Stimulated activated CD8-positive, alpha-beta memory T cell treated with anti-CD3 and anti-CD28 coated beads, Interleukin-2, amount 100 ng/mL, for 48 hours (primary cell): ENCODE measurements around the gene CEP164.
"Not testable (repeated sequence)": the region's sequence is repeated elsewhere in the genome, so short reads cannot be mapped to it uniquely, and the experiment has no call there.

Experiments used
- DNase-seq, 2 donors: peaks; one replicate each; pipeline ENCODE4 v3.0.0-alpha.2; 2020; ENCODE audit warnings: low read depth in 2 of 2

The CEP164 gene

DNA sequence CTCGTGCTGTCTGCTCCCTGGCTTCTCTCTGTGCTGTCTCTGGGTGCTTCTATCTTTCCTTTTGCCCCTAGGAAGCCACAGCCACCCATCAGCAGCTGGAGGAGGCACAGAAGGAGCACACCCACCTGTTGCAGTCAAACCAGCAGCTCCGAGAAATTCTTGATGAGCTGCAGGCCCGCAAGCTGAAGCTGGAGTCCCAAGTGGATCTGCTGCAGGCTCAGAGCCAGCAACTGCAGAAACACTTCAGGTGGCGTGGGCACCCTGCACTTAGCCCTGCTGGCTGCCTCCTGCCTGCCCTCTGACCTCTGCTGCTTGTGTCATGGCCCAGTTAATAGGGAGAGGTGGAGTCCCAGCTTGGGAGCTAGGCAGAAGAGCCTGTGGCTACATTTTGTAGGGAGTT, 67.8 kb downstream of the CEP164 start:
- no peak for DNase-seq

GRCh38 chr11:117396970-117397369, 69.3 kb downstream of the CEP164 start:
- DNase-seq, result no peak

DNA sequence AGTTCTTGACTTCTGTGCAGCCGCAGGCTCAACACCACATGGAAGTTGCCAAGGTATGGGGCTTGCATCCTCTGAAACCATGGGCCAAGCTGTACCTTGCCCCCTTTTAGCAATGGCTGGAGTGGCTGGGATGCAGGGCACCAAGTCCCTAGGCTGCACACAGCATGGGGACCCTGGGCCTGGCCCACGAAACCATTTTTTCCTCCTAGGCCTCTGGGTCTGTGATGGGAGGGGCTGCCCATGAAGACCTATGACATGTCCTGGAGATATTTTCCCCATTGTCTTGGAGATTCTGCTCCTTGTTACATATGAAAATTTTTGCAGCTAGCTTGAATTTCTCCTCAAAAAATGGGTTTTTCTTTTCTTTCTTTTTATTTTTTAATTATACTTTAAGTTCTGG, 71.0 kb downstream of the CEP164 start:
- DNase-seq, result not testable (repeated sequence)

GRCh38 chr11:117399100-117399840, 71.6 kb downstream of the CEP164 start:
- not testable (repeated sequence) for DNase-seq

DNA sequence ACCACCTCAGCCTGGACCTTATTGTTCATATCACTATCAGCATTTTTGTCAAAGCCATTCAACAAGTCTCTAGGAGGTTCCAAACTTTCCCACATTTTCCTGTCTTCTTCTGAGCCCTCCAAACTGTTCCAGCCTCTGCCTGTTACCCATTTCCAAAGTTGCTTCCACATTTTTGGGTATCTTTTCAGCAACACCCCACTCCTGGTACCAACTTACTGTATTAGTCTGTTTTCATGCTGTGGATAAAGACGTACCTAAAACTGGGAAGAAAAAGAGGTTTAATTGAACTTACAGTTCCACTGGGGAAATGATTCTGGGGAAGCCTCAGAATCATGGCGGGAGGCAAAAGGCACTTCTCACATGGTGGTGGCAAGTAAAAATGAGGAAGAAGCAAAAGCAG, 78.2 kb downstream of the CEP164 start:
- not testable (repeated sequence) for DNase-seq

GRCh38 chr11:117407016-117407415, 79.4 kb downstream of the CEP164 start:
- DNase-seq, result no peak

- no peak for DNase-seq
Observed at GRCh38 chr11:117408356-117408755, 80.7 kb downstream of the CEP164 start.

GRCh38 chr11:117409511-117409910, 81.9 kb downstream of the CEP164 start:
- DNase-seq, result no peak

- no peak for DNase-seq
Observed at GRCh38 chr11:117410238-117410637, 82.6 kb downstream of the CEP164 start.

DNA sequence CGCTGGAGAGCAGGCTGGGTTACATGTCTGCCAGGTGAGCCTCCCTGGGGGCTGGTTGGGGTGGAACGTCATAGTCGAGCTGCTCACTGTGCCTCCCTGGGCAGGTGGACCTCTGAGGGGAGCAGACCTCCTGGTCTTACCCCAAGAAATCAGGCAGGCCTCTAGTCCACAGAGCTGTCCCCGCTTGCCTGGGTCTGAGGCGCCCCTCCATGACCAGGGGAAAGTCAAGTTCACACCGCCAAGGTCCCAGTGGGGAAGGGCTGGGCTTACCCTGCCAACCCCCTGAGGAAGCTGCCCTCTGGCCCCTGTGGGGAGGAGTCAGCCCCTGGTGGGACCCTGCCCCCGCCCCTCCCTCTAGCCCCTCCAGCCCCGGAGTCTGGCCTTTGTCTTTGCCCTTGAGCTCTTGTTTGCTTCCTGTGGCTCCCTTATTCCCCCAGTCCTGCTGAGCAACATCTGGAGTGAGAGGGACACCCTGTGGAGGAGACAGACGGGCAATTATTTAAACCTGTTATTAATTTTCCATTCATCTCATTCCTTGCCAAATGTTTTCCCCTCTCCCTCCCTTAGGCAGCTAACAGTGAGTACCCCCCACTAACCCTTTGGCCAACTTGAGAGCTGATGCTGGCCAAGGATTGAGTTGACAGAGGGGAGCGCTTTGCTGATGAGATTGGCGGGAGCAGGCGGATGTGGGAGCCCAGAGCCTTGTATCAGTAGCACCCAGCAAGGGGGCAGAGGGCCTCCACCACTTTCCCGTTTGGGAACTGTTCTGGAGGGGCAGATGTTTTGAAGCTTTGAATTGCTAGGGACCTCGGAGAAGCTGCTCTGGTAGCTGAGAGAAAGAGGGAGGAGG, 83.4 kb downstream of the CEP164 start:
- no peak for DNase-seq

GRCh38 chr11:117411736-117412135, 84.1 kb downstream of the CEP164 start:
- DNase-seq, result no peak

DNA sequence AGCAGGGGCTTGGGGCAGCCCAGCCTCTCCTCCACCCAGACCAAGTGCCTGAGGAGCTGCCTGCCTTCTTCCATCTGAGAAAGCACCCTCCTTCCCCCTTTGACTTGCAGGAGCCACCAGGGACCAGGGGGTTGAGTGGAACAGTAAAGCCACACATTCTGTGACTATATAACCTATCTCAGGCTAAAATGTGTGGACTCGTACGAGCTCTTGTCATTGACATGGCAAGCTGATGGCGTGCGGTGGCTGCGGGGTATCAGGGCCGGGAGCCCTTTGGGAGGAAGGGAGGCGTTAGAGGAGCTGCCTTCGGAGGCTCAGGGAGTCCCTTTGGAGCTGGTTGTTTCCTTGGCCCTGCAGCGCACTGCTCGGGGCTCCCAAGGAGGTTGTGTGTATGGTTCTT, 84.5 kb downstream of the CEP164 start:
- no peak for DNase-seq

- DNase-seq, result no peak
Observed at GRCh38 chr11:117412653-117413275, 85.1 kb downstream of the CEP164 start.

DNA sequence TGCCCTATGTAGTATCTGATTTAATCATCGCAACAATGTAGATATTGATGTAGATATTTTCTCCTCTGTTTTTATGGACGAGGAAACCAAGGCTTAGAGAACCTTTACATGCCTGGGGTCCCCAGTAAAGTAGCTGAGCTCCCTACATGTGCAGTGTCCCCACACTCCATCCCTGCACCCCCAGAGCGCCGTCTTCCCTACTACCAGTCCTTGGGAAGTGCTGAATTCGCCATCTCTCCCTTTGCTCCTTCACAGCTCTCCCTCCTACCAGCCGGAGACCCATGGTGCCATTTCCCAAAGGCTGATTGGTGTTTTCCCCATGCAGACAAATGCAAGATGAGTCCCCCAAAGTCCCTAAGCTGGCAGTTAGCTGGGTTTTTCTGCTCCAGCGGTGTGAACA, 86.0 kb downstream of the CEP164 start:
- DNase-seq, result no peak

DNA sequence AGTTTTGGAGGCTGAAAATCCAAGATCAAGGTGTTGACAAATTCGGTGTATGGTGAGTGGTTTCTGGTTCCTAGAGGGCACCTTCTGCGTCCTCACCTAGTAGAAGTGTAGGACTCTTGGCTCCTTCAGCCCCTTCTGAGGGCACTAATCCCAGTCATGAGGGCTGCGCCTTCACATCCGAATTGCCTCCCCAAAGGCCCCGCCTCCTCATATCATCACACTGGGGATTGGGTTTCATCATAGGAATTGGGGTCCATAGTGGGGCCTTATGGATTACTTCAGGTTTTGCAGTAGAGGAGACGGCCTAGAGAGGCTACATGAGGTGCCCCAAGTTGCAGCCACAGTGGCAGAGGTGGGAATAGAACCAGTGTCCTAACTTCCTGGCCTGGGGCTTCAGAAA, 87.1 kb downstream of the CEP164 start:
- no peak for DNase-seq

- no peak for DNase-seq
Observed at GRCh38 chr11:117415358-117415896, 87.8 kb downstream of the CEP164 start.

GRCh38 chr11:117417342-117417741, 89.7 kb downstream of the CEP164 start:
- no peak for DNase-seq

- DNase-seq, result no peak
Observed at GRCh38 chr11:117417856-117418255, 90.2 kb downstream of the CEP164 start.

DNA sequence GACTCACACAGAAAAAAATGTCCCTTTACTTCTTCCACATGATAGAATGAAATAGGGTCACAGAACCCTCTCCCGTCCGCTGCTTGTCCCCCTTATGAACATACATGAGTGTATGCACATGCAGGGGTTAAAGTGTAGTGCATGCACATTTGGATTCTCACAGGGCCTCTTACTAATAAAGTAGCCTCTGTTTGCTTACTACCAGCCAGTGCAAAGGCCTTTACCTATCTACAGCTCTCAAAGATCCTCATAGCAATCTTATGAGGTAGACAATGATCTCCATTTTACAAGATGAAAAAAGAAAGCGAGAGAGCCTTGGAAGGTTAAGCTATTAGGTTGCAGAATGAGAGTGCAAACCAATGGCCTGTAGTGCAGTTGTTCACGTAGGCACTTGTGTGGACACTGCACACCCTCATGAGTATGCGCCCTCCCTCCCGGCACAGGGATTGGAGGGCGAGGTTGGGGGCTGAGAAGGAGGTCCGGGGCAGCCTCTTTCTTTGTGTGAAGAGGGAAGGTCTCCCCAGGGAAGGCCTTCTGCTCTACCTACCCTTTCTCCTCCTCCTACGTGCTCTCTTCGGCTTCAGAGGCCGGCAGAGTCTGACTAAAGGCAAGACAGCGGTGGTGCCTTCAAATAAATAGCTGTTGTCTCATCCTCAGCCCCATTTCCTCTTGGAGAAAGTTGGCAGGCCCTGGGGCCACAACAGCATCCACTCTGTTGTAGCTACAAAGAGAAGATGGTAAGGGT, 91.3 kb downstream of the CEP164 start:
- no peak for DNase-seq

DNA sequence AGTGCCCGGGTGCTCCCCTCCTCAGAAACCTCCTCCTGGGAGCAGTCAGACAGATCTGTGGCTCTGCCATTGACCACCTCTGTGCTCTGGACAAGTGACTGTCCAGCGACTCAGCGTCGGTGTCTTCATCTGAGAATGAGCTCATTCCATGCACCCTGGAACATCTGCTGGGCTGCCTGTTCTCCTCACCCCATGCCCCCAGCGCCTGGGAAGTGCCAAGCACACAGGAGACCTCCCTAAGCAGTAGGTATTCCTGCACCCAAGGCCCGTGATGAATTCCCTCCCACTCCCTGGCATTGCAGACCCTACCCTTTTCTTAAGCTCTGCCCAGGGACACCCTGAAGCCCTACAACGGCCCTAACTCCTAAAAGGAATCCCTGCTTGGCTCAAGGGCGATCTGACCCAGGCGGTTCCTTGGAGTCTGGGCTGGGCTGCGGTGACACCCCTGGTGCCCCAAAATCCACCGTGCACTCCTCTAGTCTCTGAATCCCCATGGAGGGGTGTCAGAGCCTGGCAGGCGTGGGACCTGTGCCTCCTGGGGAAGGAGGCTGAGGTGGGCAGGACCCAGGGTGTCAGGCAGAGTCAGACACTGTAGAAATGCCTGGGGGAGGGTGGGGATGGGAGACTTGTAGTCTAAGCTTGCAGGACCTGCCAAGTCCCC, 92.0 kb downstream of the CEP164 start:
- no peak for DNase-seq

DNA sequence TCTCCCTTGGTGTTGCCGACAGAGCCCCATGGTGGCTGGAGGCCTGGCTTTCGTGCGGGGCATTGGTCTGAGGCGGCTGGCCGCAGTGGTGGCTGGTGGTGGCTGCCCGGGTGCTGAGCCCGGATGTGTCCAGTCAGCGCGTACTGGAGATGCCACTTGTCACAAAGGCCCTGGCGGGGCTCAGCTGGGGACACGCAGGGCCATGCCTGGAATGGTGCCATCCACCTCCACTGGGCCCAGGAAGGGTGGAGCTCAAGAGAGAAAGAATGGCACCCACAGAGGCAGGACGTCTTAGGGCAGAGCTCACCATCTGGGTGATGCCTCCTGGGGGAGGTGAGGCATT, 92.5 kb downstream of the CEP164 start:
- DNase-seq, result no peak
